Osteocyte (in vitro differentiated cells): ENCODE results near the gene LRRC4B. TPM values are rescaled to one million over a fixed set of nuclear protein-coding genes. Genes with fewer than 3 reads are reported as not detected.
"Not testable (repeated sequence)": the region's sequence is repeated elsewhere in the genome, so short reads cannot be mapped to it uniquely, and the experiment has no call there.

Experiments
- DNase-seq: peaks from one replicate; pipeline ENCODE4 v3.0.0; 2021; ENCODE audit warnings: mixed read lengths; ENCODE audit not compliant: unreplicated experiment; ENCODE audit errors: extremely low spot score
- H3K27ac Mint-ChIP-seq: one replicate; pipeline ENCODE4 v1.8.0; 2021; ENCODE audit warnings: mild to moderate bottlenecking, mixed read lengths; ENCODE audit not compliant: unreplicated experiment
- H3K27me3 Mint-ChIP-seq: one replicate; pipeline ENCODE4 v1.8.0; 2021; ENCODE audit warnings: mixed read lengths; ENCODE audit not compliant: unreplicated experiment
- H3K36me3 Mint-ChIP-seq: one replicate; pipeline ENCODE4 v1.8.0; 2021; ENCODE audit warnings: mixed read lengths; ENCODE audit not compliant: unreplicated experiment
- H3K4me1 Mint-ChIP-seq: one replicate; pipeline ENCODE4 v1.8.0; 2021; ENCODE audit warnings: mixed read lengths; ENCODE audit not compliant: unreplicated experiment
- H3K4me3 Mint-ChIP-seq: one replicate; pipeline ENCODE4 v1.8.0; 2021; ENCODE audit warnings: mild to moderate bottlenecking, moderate library complexity, mixed read lengths; ENCODE audit not compliant: unreplicated experiment
- H3K9me3 Mint-ChIP-seq: one replicate; pipeline ENCODE4 v1.8.0; 2021; ENCODE audit warnings: mixed read lengths; ENCODE audit not compliant: unreplicated experiment
- total RNA-seq: library from RNA; stranded (reverse); gene quantifications from 2 replicates; pipeline ENCODE4 v1.2.1, GENCODE V29; 2021
- TF ChIP-seq, protein P1 (sequence below): fragments of 200-600 bp; sonication (generic); IDR thresholded peaks from 2 replicates; pipeline ENCODE4 v1.5.0; 2021; ENCODE audit warnings: antibody characterized with exemption, mild to moderate bottlenecking, moderate library complexity

Gene LRRC4B
- total RNA-seq, 1 donor from 2014 or later, result 0.11 TPM

DNA sequence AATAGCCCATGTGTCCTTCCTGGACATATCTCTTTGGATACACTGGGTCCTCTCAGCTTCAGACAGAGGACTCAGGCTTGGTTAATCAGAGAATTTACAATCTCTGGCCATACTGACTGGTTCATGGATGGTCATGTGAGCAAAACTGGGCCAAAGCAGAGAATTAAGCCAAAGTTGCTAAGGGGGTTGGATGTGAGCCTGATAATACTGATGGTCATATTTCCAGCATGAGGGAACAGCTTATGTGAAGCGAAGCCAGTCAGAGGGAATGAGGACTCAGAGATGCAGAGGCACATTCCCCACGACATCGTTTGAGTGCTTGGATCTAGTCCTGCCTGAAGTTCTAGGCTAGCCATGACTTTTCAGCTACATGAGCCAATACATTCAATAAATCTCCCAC is 22.0 kb upstream of the LRRC4B start:
- Mint-ChIP-seq H3K9me3 (no peaks in the 10 kb centered on the region), H3K4me1 (no peaks in the 10 kb centered on the region), H3K36me3 (no peaks in the 10 kb centered on the region), H3K27me3 (no peaks in the 10 kb centered on the region), H3K4me3 (no peak overlapping the region), H3K27ac (no peak overlapping the region)
- DNase-seq, result no peak
- TF ChIP-seq, protein P1, sequence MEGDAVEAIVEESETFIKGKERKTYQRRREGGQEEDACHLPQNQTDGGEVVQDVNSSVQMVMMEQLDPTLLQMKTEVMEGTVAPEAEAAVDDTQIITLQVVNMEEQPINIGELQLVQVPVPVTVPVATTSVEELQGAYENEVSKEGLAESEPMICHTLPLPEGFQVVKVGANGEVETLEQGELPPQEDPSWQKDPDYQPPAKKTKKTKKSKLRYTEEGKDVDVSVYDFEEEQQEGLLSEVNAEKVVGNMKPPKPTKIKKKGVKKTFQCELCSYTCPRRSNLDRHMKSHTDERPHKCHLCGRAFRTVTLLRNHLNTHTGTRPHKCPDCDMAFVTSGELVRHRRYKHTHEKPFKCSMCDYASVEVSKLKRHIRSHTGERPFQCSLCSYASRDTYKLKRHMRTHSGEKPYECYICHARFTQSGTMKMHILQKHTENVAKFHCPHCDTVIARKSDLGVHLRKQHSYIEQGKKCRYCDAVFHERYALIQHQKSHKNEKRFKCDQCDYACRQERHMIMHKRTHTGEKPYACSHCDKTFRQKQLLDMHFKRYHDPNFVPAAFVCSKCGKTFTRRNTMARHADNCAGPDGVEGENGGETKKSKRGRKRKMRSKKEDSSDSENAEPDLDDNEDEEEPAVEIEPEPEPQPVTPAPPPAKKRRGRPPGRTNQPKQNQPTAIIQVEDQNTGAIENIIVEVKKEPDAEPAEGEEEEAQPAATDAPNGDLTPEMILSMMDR, result no peak

DNA sequence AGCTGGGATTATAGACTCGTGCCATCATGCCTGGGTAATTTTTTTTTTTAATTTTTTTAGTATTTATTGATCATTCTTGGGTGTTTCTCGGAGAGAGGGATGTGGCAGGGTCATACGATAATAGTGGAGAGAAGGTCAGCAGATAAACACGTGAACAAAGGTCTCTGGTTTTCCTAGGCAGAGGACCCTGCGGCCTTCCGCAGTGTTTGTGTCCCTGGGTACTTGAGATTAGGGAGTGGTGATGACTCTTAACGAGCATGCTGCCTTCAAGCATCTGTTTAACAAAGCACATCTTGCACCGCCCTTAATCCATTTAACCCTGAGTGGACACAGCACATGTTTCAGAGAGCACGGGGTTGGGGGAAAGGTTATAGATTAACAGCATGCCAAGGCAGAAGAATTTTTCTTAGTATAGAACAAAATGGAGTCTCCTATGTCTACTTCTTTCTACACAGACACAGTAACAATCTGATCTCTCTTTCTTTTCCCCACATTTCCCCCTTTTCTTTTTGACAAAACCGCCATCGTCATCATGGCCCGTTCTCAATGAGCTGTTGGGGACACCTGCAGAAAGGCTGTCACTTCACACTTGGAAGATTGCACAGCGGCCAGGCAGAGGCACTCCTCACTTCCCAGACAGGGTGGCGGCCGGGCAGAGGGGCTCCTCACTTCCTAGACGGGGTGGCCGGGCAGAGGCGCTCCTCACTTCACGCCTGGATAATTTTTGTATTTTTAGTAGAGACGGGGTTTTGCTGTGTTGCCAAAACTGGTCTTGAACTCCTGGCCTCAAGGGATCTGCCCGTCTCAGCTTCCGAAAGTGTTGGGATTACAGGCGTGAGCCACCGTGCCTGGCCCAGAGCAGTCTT is 13.8 kb upstream of the LRRC4B start:
- H3K4me1 Mint-ChIP-seq, H3K4me3 Mint-ChIP-seq, DNase-seq, H3K36me3 Mint-ChIP-seq, H3K27ac Mint-ChIP-seq, H3K9me3 Mint-ChIP-seq, H3K27me3 Mint-ChIP-seq: not testable (repeated sequence)

DNA sequence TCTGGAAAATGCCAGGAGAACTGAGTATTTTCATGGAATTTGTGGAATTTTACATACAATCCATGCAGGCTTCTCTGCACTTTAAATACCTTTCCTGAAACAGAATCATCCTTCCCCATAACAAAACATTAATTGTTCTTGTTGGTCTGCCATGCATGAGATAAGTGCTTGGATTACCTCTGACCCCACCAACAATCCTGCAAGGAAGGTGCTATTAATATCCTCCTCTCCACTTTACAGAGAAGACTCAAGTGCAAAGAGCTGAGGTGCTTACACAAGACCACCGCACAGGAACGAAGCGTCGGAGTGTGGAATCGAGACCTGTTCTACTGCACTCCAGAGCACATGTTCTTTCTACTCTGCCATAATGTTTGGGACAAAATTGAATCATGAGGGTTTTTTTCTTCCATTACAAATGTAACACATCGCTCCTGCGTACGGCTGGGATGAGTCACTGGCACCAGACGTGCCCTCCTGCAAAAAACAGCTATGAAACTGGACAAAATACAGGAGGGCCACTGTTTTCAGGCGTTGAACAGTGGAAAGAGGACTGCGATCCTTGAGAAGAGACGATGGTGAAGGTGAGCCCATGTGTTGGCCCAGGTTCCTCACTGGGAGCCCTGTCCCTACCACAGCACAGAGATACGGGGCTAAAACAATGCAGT is 12.9 kb upstream of the LRRC4B start:
- Mint-ChIP-seq H3K36me3 (no peaks in the 10 kb centered on the region), H3K4me3 (no peak overlapping the region), H3K4me1 (no peaks in the 10 kb centered on the region), H3K27me3 (no peaks in the 10 kb centered on the region), H3K27ac (no peak overlapping the region), H3K9me3 (no peaks in the 10 kb centered on the region)
- TF ChIP-seq, protein P1, result no peak
- no peak for DNase-seq

DNA sequence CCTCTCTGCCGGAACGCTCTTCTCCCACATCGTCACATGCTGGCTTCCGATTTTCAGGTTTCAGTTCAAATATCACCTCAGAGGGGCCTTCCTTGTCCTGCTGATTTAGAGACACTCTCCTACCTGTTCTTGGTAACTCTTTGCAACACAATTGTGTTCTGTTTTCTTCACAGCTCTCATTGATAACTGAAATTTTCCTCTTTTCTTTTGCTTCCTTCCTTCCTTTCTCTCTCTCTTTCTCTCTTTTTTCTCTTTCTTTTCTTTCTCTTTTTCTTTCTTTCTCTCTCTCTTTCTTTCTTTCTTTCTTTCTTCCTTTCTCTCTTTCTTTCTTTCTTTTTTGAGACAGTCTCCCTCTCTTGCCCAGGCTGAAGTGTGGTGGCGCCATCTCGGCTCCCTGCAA is 12.0 kb upstream of the LRRC4B start:
- Mint-ChIP-seq H3K27me3 (no peaks in the 10 kb centered on the region), H3K4me3 (no peak overlapping the region), H3K4me1 (no peaks in the 10 kb centered on the region), H3K27ac (no peak overlapping the region), H3K9me3 (no peaks in the 10 kb centered on the region), H3K36me3 (no peaks in the 10 kb centered on the region)
- TF ChIP-seq, protein P1, result no peak
- no peak for DNase-seq

DNA sequence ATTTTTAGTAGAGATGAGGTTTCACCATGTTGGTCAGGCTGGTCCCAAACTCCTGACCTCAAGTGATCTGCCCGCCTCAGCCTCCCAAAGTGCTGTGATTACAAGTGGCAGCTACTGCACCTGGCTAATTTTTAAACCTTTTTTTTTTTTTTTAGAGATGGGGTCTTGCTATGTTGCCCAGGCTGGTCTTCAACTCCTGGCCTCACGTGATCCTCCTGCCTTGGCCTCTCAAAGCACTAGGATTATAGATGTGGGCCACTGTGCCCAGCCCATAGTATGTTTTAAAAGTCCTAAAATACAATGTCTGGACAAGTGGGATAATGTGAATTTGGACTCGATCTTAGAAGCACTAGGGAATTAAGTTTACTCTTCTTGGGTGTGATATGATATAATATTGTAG is 8.5 kb upstream of the LRRC4B start:
- not testable (repeated sequence) for DNase-seq

More for the DNA sequence above, 8.5 kb upstream of the LRRC4B start:
- not testable (repeated sequence) for H3K27me3 Mint-ChIP-seq, H3K4me1 Mint-ChIP-seq, H3K36me3 Mint-ChIP-seq, H3K27ac Mint-ChIP-seq, H3K9me3 Mint-ChIP-seq, H3K4me3 Mint-ChIP-seq
